Keratinocyte (primary cell): Measurements from ENCODE around the gene QRICH2. TPM values are rescaled to one million over a fixed set of nuclear protein-coding genes. Genes with fewer than 3 reads are reported as not detected.

ENCODE experiments used
- DNase-seq: peaks from one replicate; pipeline ENCODE4 v3.0.0-alpha.2; 2011; ENCODE audit warnings: low read depth, missing footprints, low spot score
- FAIRE-seq: peaks from 2 replicates; lab custom pipeline; 2011; peaks lifted over from hg19 to GRCh38; lab: Jason Lieb, UNC
- H2AFZ ChIP-seq: 2 replicates; pipeline ENCODE4 v1.6.0; 2012; ENCODE audit warnings: low read length, control low read depth, inconsistent platforms; ENCODE audit not compliant: control insufficient read depth
- H3K27ac ChIP-seq: 2 replicates; pipeline ENCODE4 v1.5.1; 2011; ENCODE audit warnings: low read length; ENCODE audit not compliant: control insufficient read depth, insufficient read depth
- H3K27me3 ChIP-seq: 3 replicates; pipeline ENCODE4 v1.6.0; 2011; ENCODE audit warnings: low read length; ENCODE audit not compliant: control insufficient read depth, insufficient read depth; ENCODE audit errors: extremely low read depth
- H3K36me3 ChIP-seq, 2 experiments: 2 replicates in 1 of 2; 3 replicates in 1 of 2; pipeline ENCODE4 v1.5.1; 2011; ENCODE audit warnings: low read length in 2 of 2, mild to moderate bottlenecking in 1 of 2; ENCODE audit not compliant: control insufficient read depth in 2 of 2, insufficient read depth in 2 of 2; ENCODE audit errors: extremely low read depth in 1 of 2
- H3K4me1 ChIP-seq: 3 replicates; pipeline ENCODE4 v1.5.1; 2011; ENCODE audit warnings: low read length; ENCODE audit not compliant: control insufficient read depth, insufficient read depth; ENCODE audit errors: extremely low read depth
- H3K4me2 ChIP-seq: 3 replicates; pipeline ENCODE4 v1.6.0; 2011; ENCODE audit warnings: low read depth, low read length; ENCODE audit not compliant: control insufficient read depth, insufficient read depth; ENCODE audit errors: extremely low read depth
- H3K4me3 ChIP-seq, 3 experiments: fragments of 200-600 bp in 1 of 3; sonication (generic) in 1 of 3; 2 replicates in 2 of 3; 3 replicates in 1 of 3; pipeline ENCODE4 v1.5.1; 2011 to 2016; ENCODE audit warnings: low read length in 3 of 3, mild to moderate bottlenecking in 3 of 3, control low read depth in 2 of 3, inconsistent platforms in 1 of 3, low read depth in 1 of 3, mixed read lengths in 1 of 3, mixed run types in 1 of 3, moderate library complexity in 1 of 3; ENCODE audit not compliant: control insufficient read depth in 2 of 3, insufficient read depth in 2 of 3; ENCODE audit errors: extremely low read depth in 1 of 3
- H3K79me2 ChIP-seq: 2 replicates; pipeline ENCODE4 v1.6.0; 2012; ENCODE audit warnings: low read length; ENCODE audit not compliant: control insufficient read depth, insufficient read depth
- H3K9ac ChIP-seq: 3 replicates; pipeline ENCODE4 v1.6.0; 2011; ENCODE audit warnings: low read length; ENCODE audit not compliant: control insufficient read depth, insufficient read depth; ENCODE audit errors: extremely low read depth
- H3K9me1 ChIP-seq: 3 replicates; pipeline ENCODE4 v1.6.0; 2011; ENCODE audit warnings: low read length; ENCODE audit not compliant: control insufficient read depth, insufficient read depth; ENCODE audit errors: extremely low read depth
- H3K9me3 ChIP-seq: 2 replicates; pipeline ENCODE4 v1.5.1; 2012; ENCODE audit warnings: low read depth, low read length; ENCODE audit not compliant: control insufficient read depth
- H4K20me1 ChIP-seq: 3 replicates; pipeline ENCODE4 v1.6.0; 2011; ENCODE audit warnings: low read length; ENCODE audit not compliant: control insufficient read depth, insufficient read depth; ENCODE audit errors: extremely low read depth
- CTCF ChIP-seq, 3 experiments: IDR thresholded peaks in 1 of 3; conservative IDR thresholded peaks in 1 of 3; optimal IDR thresholded peaks in 1 of 3; 2 replicates in 2 of 3; 3 replicates in 1 of 3; pipeline versions ENCODE3 to v1.5.1; 2011; ENCODE audit warnings: low read length in 3 of 3, mild to moderate bottlenecking in 3 of 3, moderate library complexity in 2 of 3, control low read depth in 1 of 3, inconsistent platforms in 1 of 3; ENCODE audit not compliant: insufficient read depth in 2 of 3; ENCODE audit errors: extremely low read depth in 1 of 3
- EZH2 ChIP-seq: IDR thresholded peaks from one replicate; pipeline ENCODE4 v1.6.1; 2012; ENCODE audit warnings: inconsistent platforms, mild to moderate bottlenecking, low read length, moderate library complexity
- dilution Hi-C: fragments of 300-500 bp; cut with MboI; formaldehyde crosslinking; loops from one replicate; pipeline ENCODE4 v1.7.0; 2020; ENCODE audit warnings: low sequenced_read_pairs; ENCODE audit not compliant: extremely low pct_ligation_motif_present
- polyA plus RNA-seq, 5 experiments: library from polyadenylated mRNA; depleted of rRNA in 3 of 5; stranded (reverse) in 3 of 5; stranded (forward) in 1 of 5; unstranded in 1 of 5; fragments of >200 nt; gene quantifications; 1 replicate in 1 of 5; 2 replicates in 3 of 5; 3 replicates in 1 of 5; pipeline versions ENCODE4 v1.2.1 to v1.2.3, GENCODE V29; 2011 to 2012; ENCODE audit warnings: missing spikeins in 2 of 5, low read depth in 1 of 5, low replicate concordance in 1 of 5

QRICH2 gene
- polyA plus RNA-seq, 1 donor (not counting 4 experiments of a cell fraction or from before 2014, with no cell fraction given): 1.6 TPM

- H3K79me2 ChIP-seq: peaks cover 9% of the 10 kb centered on the region
- no peak overlapping the region for H3K4me3 ChIP-seq
- no peaks in the 10 kb centered on the region for H4K20me1 ChIP-seq
- H3K27me3 ChIP-seq: no peaks in the 10 kb centered on the region
- TF ChIP-seq CTCF (optimal IDR thresholded peaks at IDR 0.05 in 1 of 3, IDR thresholded peaks at IDR 0.05 in 1 of 3, conservative IDR thresholded peaks at IDR 0.05 in 1 of 3; ENCODE audit: extremely low read depth in 1 of 3, insufficient read depth in 2 of 3, low read length in 3 of 3) (no peak), EZH2 (no peak)
- H3K4me2 ChIP-seq: no peak overlapping the region
- no peak for DNase-seq
- peaks cover 3 to 10% of the 10 kb centered on the region in 2 experiments for H3K36me3 ChIP-seq
- no peak overlapping the region for H3K27ac ChIP-seq
- H3K4me1 ChIP-seq: no peaks in the 10 kb centered on the region
- H3K9ac ChIP-seq: no peak overlapping the region
- FAIRE-seq: no peak
- no peaks in the 10 kb centered on the region for H3K9me3 ChIP-seq
- H3K9me1 ChIP-seq: no peaks in the 10 kb centered on the region
- H2AFZ ChIP-seq: no peak overlapping the region
- dilution Hi-C loops: no loop called here
Observed at GRCh38 chr17:76335716-76336381, 27.8 kb upstream of the QRICH2 start.

GRCh38 chr17:76333673-76334505, 25.8 kb upstream of the QRICH2 start:
- DNase-seq (no peak), FAIRE-seq (no peak)
- Histone ChIP-seq H4K20me1 (no peaks in the 10 kb centered on the region), H3K4me3 (no peak overlapping the region), H3K36me3 (peaks cover 4 to 10% of the 10 kb centered on the region in 2 experiments), H3K9ac (no peak overlapping the region), H3K9me3 (no peaks in the 10 kb centered on the region), H2AFZ (no peak overlapping the region), H3K79me2 (peaks cover 9% of the 10 kb centered on the region), H3K27ac (no peak overlapping the region), H3K4me2 (no peak overlapping the region), H3K4me1 (no peaks in the 10 kb centered on the region), H3K9me1 (no peaks in the 10 kb centered on the region), H3K27me3 (no peaks in the 10 kb centered on the region)
- dilution Hi-C loops: no loop called here
- TF ChIP-seq CTCF (optimal IDR thresholded peaks at IDR 0.05 in 1 of 3, IDR thresholded peaks at IDR 0.05 in 1 of 3, conservative IDR thresholded peaks at IDR 0.05 in 1 of 3; ENCODE audit: extremely low read depth in 1 of 3, insufficient read depth in 2 of 3, low read length in 3 of 3): no peak
- TF ChIP-seq EZH2: no peak
